Adrenal gland (tissue), 12 donors: ENCODE measurements around the gene ACOT12. TPM values are rescaled to one million over a fixed set of nuclear protein-coding genes. Genes with fewer than 3 reads are reported as not detected.

Source experiments
- DNase-seq, 7 donors: peaks; one replicate each; pipeline ENCODE4 v3.0.0-alpha.2; 2019 to 2020
- H3K27ac ChIP-seq, 5 donors: fragments of 200-600 bp; sonication (generic) in 4 of 5; 1 replicate in 3 of 5; 2 replicates in 2 of 5; pipeline versions ENCODE4 v1.5.1 to v1.8.0; 2016 to 2020; ENCODE audit warnings: mild to moderate bottlenecking in 1 of 5
- H3K27me3 ChIP-seq: fragments of 200-600 bp; 2 replicates; pipeline ENCODE4 v1.8.0; 2021
- H3K36me3 ChIP-seq, 2 donors: fragments of 200-600 bp; replicated peaks in 1 of 2; 1 replicate in 1 of 2; 2 replicates in 1 of 2; pipeline versions ENCODE4 v1.5.1 to v1.8.0; 2018 to 2022
- H3K4me1 ChIP-seq, 2 donors: fragments of 200-600 bp; replicated peaks in 1 of 2; 1 replicate in 1 of 2; 2 replicates in 1 of 2; pipeline versions ENCODE4 v1.5.1 to v1.8.0; 2018 to 2021
- H3K4me3 ChIP-seq, 4 donors: fragments of 200-600 bp; sonication (generic) in 3 of 4; one replicate each; pipeline ENCODE4 v1.5.1; 2016 to 2018
- H3K9me3 ChIP-seq, 3 donors: fragments of 200-600 bp; sonication (generic) in 1 of 3; replicated peaks in 1 of 3; 1 replicate in 2 of 3; 2 replicates in 1 of 3; pipeline versions ENCODE4 v1.5.1 to v1.8.0; 2016 to 2021
- POLR2A ChIP-seq, 2 donors: fragments of 450-650 bp; IDR thresholded peaks; one replicate each; pipeline ENCODE4 v1.6.1; 2017; ENCODE audit warnings: antibody characterized with exemption in 2 of 2, mild to moderate bottlenecking in 2 of 2, moderate library complexity in 1 of 2
- WGBS, 4 donors: extraction: QIAGEN DNeasy Blood & Tissue Kit in 2 of 4; methylation state at CpG; one replicate each; pipeline versions ENCODE4 v1.1.5 to v1.1.7; 2013 to 2017; 5-methylcytosine and 5-hydroxymethylcytosine counted together
- intact Hi-C, 2 donors: fragments of 100-400 bp; cut with DNase I; formaldehyde crosslinking; loops; one replicate each; pipeline versions ENCODE4 v1.14.1 to v1.15.0; 2022 to 2023
- polyA plus RNA-seq, 3 donors: library from polyadenylated mRNA; stranded (reverse); fragments of 200-250 nt in 2 of 3; fragments of 350-450 nt in 1 of 3; fragmentation: Illumina TruSeq in 1 of 3; extraction: RNeasy Lipid Tissue Mini Kit (QIAGEN cat#74804) in 1 of 3; gene quantifications; one replicate each; pipeline ENCODE4 v1.2.3, GENCODE V29; 2013 to 2014
- total RNA-seq, 9 donors: library from RNA; depleted of rRNA in 4 of 9; stranded (reverse); fragments of >200 nt in 4 of 9; fragments of 120-200 nt in 1 of 9; fragmentation: NEBNext Ultra II Directional in 1 of 9; extraction: Animal tissue kit (Norgen Biotek cat#: 25700) in 1 of 9; gene quantifications; one replicate each; pipeline versions ENCODE4 v1.1.0 to v1.2.4, GENCODE V29; 2013 to 2023
- TF ChIP-seq, protein P1 (sequence below), 6 experiments: fragments of 450-650 bp in 4 of 6; fragments of 200-600 bp in 2 of 6; sonication (generic) in 1 of 6; IDR thresholded peaks; 1 replicate in 5 of 6; 2 replicates in 1 of 6; pipeline versions ENCODE4 v1.5.1 to v1.8.0; 2016 to 2021; ENCODE audit warnings: antibody characterized with exemption in 6 of 6, mild to moderate bottlenecking in 2 of 6, moderate library complexity in 1 of 6
- donor health status: healthy with polysubstance abuse.
- donor health status: Bipolar disorder and iron deficiency.
- donor health status: DM: yes; HTN: yes; CAD: no.
- donor health status: DM: no; HTN: no; CAD: no.
- donor health status: DM: no; HTN: no; CAD: no.
- donor health status: DM: yes; HTN: yes; CAD: no.

The ACOT12 gene
- total and polyA plus RNA-seq, 12 donors: not detected

DNA sequence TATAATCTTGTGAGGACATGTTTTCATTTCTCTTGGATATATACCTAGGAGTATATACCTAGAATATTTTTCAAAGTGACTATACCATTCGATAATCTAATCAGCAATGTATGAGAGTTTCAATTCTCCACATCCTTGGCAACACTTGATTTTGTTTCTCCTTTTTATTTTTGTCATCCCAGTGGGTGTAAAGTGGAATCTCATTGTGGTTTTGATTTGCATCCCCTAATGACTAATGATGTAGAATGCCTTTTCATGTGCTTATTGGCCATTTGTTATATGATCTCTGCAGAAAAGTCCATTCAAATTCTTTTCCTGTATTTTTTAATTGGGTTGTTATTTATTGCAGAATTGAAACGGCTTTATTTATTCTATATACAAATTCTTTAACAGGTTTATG, 77.4 kb downstream of the ACOT12 start:
- peaks cover 0 to 15% of the 10 kb centered on the region in 2 donors for H3K36me3 ChIP-seq
- no peak overlapping the region for H3K27ac ChIP-seq
- H3K27me3 ChIP-seq: no peaks in the 10 kb centered on the region
- 79 to 84% (median 81%) methylated on average over 2 of the region's 2 CpGs for WGBS, 4 donors
- no peaks in the 10 kb centered on the region for H3K9me3 ChIP-seq
- H3K4me1 ChIP-seq: no peaks in the 10 kb centered on the region
- intact Hi-C loops: no loop called here
- H3K4me3 ChIP-seq: no peak overlapping the region
- TF ChIP-seq, protein P1, sequence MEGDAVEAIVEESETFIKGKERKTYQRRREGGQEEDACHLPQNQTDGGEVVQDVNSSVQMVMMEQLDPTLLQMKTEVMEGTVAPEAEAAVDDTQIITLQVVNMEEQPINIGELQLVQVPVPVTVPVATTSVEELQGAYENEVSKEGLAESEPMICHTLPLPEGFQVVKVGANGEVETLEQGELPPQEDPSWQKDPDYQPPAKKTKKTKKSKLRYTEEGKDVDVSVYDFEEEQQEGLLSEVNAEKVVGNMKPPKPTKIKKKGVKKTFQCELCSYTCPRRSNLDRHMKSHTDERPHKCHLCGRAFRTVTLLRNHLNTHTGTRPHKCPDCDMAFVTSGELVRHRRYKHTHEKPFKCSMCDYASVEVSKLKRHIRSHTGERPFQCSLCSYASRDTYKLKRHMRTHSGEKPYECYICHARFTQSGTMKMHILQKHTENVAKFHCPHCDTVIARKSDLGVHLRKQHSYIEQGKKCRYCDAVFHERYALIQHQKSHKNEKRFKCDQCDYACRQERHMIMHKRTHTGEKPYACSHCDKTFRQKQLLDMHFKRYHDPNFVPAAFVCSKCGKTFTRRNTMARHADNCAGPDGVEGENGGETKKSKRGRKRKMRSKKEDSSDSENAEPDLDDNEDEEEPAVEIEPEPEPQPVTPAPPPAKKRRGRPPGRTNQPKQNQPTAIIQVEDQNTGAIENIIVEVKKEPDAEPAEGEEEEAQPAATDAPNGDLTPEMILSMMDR (IDR thresholded peaks at IDR 0.05): no peak
- TF ChIP-seq POLR2A (IDR thresholded peaks at IDR 0.05): no peak
- DNase-seq: no peak

DNA sequence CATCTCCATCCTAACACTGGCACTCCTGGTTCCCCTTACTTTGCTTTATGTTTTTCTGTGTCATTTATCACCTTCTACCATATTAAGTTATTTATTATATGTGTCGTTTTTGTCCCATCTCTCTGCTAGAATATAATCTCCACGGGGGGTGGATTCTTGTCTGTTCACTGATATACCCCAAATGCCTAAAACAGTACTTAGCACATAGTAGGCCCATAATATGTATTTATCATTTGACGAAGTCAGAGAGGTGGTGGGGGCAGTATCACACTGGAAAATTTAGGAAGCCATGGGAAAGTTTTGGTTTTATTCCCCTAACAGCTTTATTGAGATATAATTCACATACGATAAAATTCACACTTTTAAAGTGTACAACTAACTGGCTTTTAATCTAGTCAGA, 78.1 kb downstream of the ACOT12 start:
- Histone ChIP-seq H3K27ac (no peak overlapping the region), H3K27me3 (no peaks in the 10 kb centered on the region), H3K4me3 (no peak overlapping the region), H3K4me1 (no peaks in the 10 kb centered on the region), H3K9me3 (no peaks in the 10 kb centered on the region), H3K36me3 (peaks cover 0 to 21% of the 10 kb centered on the region in 2 donors)
- intact Hi-C loops: no loop called here
- WGBS, 4 donors: 83 to 91% (median 88%) methylated on average over 4 of the region's 4 CpGs
- TF ChIP-seq POLR2A (IDR thresholded peaks at IDR 0.05): no peak
- TF ChIP-seq, protein P1 (IDR thresholded peaks at IDR 0.05): no peak
- no peak for DNase-seq

DNA sequence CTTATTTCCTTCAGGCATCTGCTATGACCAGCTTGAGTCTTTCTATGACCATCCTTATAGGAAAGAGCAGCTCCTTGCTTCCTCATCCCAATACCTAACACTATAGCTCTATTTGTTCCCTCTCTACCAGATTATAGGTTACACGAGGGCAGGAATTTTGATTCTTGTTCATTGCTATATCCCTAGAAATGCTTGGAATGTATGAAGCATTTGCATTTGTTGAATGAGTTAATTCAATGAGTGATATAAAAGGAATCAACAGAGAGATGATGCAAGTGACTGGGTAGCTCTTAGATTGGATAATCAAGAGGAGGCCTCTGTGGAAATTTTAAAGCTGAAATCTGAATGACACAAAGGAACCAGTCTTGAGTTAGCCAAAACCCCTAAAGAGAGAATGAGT, 78.6 kb downstream of the ACOT12 start:
- Histone ChIP-seq H3K9me3 (no peaks in the 10 kb centered on the region), H3K27me3 (no peaks in the 10 kb centered on the region), H3K4me3 (no peak overlapping the region), H3K36me3 (peaks cover 0 to 21% of the 10 kb centered on the region in 2 donors), H3K4me1 (no peaks in the 10 kb centered on the region), H3K27ac (no peak overlapping the region)
- DNase-seq: no peak
- WGBS, 4 donors: 82 to 88% (median 86%) methylated on average over 1 of the region's 1 CpG
- no peak for TF ChIP-seq POLR2A (IDR thresholded peaks at IDR 0.05)
- TF ChIP-seq, protein P1 (IDR thresholded peaks at IDR 0.05): no peak
- intact Hi-C loops: no loop called here

DNA sequence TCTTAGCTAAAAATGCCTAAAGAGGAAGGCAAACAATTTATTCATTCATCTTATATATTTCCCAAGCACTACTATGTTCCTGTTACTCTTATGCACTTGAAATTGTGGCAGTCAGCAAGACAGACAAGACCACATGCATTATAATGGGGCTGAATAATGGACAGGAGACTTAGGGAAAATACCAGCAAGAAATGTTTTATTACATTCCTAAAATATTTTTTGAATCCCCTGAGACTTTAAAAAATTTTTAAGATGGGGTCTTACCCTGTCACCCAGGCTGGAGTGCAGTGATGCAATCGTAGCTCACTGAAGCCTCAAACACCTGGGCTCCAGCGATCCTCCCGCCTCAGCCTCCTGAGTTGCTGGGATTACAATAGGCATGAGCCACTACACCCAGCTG, 79.4 kb downstream of the ACOT12 start:
- TF ChIP-seq, protein P1 (IDR thresholded peaks at IDR 0.05): no peak
- TF ChIP-seq POLR2A (IDR thresholded peaks at IDR 0.05): no peak
- H3K4me3 ChIP-seq: no peak overlapping the region
- no peak for DNase-seq
- H3K4me1 ChIP-seq: no peaks in the 10 kb centered on the region
- intact Hi-C loops: no loop called here
- H3K27ac ChIP-seq: no peak overlapping the region
- no peaks in the 10 kb centered on the region for H3K27me3 ChIP-seq
- no peaks in the 10 kb centered on the region for H3K9me3 ChIP-seq
- WGBS, 4 donors: 91 to 98% (median 95%) methylated on average over 3 of the region's 3 CpGs
- peaks cover 0 to 21% of the 10 kb centered on the region in 2 donors for H3K36me3 ChIP-seq
